ENCODE measurements around the gene TPI1.
"Not testable (repeated sequence)": the region's sequence is repeated elsewhere in the genome, so short reads cannot be mapped to it uniquely, and the experiment has no call there.

TPI1 gene

GRCh38 chr12:6849427-6849826 is 17.9 kb upstream of the TPI1 start:
- no peak for DNase-seq

GRCh38 chr12:6849976-6850560 is 17.3 kb upstream of the TPI1 start:
- DNase-seq, result no peak

GRCh38 chr12:6850796-6851152 is 16.6 kb upstream of the TPI1 start:
- no peak for DNase-seq

- DNase-seq, result peak; percentile 93 to 96
Measured at GRCh38 chr12:6851153-6851920, 16.0 kb upstream of the TPI1 start, which contains the start of gene CDCA3. TSS of gene CDCA3 (minus strand) at chr12:6851286. CDS start at chr12:6850952, 334 bp downstream.

GRCh38 chr12:6851921-6852650 is 15.2 kb upstream of the TPI1 start, which contains the start of gene USP5:
TSS of gene USP5 (plus strand) at chr12:6852150. CDS start at chr12:6852180, 30 bp downstream.
- DNase-seq, result peak; percentile 97

DNA sequence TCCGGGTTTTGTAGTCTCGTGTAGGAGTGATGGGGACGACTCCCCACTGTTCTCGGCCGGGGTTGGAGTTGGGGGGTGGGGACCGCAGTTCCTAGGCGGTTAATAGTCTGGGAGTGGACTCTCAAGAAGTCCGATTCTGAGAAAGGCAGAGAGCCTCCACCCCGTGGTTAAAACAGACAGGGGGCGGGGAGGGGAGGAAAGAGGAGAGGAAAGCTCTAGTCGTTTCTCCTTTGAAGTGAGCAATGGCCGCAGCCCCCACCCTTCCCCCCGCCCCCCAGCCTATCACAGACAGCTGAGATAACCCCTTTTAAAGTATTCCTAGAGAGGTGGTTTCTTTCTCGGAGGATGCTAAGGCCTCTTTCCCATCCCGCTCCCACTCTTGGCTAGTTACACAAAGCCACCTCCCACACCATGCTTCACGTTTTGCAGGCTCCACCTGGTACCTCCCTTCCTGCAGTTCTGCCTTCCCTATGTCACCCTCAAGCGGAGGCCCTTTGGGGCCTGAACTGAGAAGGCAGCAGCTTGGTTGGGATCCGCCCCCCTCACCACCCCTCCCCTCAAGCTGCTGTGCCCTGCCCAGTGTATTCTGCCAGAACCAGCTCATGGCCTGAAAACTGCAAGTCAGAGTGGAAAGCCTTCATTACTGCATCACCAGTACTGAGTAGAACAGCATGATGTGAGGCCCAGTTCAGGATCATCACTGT is 14.5 kb upstream of the TPI1 start:
- peak; percentile 76 to 82 for DNase-seq

DNA sequence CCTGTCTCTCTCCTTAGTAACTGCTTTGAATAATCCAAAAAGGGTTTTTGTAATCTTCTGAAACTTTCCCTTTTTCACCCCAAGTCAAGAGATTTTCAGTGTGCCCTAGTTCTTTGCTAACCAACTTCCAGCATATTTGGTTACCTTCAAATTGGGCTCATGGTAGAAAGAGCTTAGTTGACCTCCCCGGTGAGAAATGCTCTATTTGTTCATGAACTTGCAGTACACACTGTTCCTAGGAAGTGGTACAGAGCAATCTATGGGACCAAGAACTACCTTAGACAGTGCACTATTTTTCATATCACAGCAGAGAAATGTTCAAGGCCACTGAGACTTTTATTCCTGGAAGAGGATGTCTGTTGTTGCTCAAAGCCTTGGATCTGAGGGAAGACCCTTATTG is 13.7 kb upstream of the TPI1 start:
- no peak for DNase-seq

DNA sequence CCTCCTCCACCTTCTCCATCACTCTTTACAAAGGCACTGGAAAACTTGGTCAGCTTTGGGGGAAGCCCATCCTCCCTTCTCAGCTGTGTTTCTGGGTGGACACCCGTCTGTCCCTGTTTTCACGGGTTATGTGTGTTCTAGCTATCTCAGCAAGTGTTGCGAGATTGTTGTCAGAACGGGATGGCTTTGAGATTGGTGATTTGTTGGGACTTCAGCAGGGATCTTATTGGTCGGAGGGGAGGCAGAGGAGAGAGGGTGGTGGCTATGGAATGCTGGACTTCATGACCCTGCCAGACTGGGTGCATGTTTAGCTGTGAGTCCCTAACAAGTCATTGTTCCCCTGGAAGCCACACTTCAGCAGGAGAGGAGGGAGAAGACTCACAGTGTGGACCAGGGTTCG is 13.3 kb upstream of the TPI1 start:
- DNase-seq, result no peak

- no peak for DNase-seq
Measured at GRCh38 chr12:6855322-6855721, 12.0 kb upstream of the TPI1 start.

GRCh38 chr12:6858799-6859198 is 8.5 kb upstream of the TPI1 start:
- no peak for DNase-seq

GRCh38 chr12:6860116-6860515 is 7.2 kb upstream of the TPI1 start:
- DNase-seq, result no peak

DNA sequence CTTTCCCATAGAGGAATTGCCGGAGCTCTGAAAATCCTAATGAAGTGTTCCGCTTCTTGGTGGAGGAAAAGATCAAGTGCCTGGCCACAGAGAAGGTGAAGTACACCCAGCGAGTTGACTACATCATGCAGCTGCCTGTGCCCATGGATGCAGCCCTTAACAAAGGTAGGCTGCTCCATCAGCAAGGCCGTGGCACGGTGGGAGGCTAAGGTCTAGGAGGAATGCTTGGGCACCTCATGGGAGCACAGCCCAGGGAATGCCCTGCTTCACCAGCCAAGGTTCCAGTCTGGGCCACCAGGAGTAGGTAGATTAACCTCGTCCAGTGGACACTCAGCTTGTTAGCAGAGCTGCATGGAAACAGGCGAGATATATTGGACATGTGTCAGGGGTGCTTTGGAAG is 6.4 kb upstream of the TPI1 start:
- no peak for DNase-seq

GRCh38 chr12:6861391-6861790 is 5.9 kb upstream of the TPI1 start:
- DNase-seq, result no peak

- no peak for DNase-seq
Measured at GRCh38 chr12:6863033-6863432, 4.3 kb upstream of the TPI1 start.

DNA sequence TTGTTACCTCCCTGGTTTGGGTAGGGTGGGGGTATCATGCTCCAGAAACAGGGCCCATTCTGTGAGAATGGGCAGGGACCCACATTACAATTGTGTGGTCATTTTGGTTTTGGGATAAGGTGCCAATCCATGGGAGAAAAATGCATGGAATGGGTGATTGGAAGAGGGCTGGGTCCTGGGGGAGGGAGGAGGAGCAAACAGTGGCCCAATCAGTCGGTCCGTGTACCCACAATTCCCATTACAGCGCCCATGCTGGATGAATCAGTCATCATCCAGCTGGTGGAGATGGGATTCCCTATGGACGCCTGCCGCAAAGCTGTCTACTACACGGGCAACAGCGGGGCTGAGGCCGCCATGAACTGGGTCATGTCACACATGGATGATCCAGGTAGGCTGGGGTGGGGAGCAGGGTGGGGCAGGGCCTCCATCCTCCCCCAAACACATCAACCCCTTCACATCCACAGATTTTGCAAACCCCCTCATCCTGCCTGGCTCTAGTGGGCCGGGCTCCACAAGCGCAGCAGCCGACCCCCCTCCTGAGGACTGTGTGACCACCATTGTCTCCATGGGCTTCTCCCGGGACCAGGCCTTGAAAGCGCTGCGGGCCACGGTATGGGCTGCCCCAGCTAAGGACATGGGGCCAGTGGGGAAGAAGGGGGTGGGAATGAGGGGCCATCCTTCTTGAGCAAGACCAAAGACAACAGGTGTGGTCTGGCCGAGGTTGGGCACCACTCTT is 3.6 kb upstream of the TPI1 start:
- no peak for DNase-seq

DNA sequence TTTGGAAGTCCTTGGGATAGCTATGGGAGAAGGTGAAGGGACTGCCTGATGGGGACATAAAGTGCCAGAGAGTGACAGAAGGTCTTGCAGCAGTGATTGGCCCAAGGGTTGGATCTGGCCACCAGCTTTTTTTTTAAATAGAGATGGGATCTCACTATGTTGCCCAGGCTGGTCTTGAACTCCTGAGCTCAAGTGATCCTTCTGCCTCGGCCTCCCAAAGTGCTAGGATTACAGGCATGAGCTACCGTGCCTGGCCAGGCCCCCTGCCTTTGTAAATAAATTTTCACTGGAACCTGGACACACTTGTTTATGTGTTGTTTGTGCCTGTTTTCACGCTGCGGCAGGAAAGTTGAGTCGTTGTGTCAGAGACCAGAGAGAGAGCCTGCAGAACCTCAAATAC is 2.0 kb upstream of the TPI1 start:
- DNase-seq, result not testable (repeated sequence)

DNA sequence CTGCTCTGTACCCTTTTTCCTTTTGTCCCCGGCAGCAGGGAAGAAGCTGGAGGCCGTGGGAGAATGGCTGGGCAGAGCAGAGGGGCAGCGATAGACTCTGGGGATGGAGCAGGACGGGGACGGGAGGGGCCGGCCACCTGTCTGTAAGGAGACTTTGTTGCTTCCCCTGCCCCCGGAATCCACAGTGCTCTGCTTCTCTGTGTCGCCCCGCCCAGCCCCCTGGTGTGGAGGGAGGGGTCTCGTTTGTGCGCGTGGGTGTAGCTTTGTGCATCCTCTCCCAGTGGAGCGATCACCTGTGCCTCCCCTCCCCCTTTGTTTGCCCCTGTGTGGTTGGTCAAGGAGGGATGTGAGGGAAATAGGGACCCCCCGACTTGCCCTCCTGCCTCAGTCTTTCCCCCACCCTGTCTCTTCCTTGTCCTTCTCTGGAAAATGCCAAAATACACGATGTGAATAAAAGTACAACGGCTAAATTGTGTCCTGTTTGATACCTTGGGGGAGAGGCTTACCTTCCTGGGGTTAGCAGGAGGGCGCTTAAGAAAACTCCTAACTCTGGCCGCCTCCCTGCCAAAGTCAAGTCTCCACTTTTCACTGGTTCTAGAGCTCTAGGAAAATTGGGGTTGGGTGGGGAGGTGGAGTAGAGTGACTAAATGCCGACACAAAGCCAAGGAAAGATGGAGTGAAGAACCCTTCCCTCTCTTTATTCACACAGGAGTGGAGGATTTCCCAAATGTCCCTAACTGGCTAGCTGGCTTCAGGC is 990 bp upstream of the TPI1 start:
- no peak for DNase-seq

DNA sequence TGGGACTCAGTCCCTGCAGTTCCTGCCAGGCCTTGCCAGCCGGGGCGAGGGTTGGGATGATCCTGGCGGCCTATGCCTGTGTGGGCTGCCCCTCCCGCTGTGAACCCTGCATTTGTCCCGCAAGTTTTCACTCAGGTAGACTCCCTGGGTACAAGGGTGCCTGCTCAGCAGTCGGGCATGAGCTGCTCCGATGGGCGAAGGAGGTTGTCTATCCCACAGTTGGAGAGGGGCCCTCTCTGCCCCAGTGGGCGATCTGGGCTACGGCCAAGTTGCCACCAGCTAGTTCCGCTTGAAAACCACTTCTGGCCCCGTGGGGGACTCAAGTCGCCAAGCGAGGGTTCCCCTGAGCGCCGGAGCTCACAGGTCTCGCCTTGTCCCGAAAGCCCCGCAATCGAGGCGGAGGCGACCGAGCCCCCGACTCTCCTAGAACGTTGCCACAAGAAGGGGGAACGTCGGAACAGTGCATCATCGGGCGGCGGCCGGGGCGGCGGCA is 365 bp upstream of the TPI1 start:
- no peak for DNase-seq

DNA sequence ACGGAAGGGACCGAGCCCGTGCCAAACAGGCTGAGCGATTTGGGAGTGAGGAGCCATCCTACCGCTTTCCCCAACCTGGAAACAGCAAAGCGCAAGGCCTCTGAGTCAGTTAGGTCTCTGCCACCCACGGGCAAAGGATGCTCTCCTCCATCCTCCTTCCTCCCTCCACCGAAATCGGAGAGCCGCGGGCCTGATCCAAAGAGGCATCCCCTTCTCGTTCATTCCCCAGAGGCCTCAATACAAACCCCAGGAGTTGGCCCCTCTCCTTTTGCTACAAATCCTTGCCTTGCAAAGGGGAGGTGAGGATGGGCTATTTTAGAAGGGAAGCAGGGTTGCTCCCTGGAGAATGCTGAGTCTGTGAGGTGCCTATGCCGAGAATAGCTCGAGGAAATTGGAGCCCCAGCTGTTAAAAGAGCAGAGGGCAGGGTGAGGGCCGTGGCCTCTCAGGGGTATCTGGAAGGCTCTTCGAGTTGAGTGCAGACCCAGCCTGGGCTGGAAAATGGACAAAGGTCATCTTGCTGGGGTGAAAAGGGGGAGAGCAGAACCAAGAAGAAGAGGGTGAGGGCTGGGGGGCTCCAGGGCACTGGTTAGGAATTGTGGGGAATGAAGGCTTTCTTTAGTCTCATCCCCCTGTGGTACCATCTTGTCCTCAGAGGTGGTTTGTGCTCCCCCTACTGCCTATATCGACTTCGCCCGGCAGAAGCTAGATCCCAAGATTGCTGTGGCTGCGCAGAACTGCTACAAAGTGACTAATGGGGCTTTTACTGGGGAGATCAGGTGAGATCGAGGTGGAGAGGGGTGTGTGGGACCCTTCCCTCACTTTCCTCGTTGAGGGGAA is 1.1 kb downstream of the TPI1 start:
- peak in 1 of 2 donors; percentile 24 for DNase-seq

Data from stimulated activated CD4-positive, alpha-beta T cell treated with anti-CD3 and anti-CD28 coated beads, Interleukin-2, amount 100 ng/mL, for 24 hours (primary cell).